A549 (cell line): ENCODE data around the gene MRPS30. TPM values are rescaled to one million over a fixed set of nuclear protein-coding genes. Genes with fewer than 3 reads are reported as not detected.
A peak's percentile ranks its signal among the peaks of the same experiment; 100 is the strongest.
"Not testable (repeated sequence)": the region's sequence is repeated elsewhere in the genome, so short reads cannot be mapped to it uniquely, and the experiment has no call there.

Source experiments
- ATAC-seq, 2 experiments: fragments of 200-7000 bp in 1 of 2; fragments of >200 bp in 1 of 2; cut with Nextera tagmentation in 1 of 2; cut with Tn5 transposase in 1 of 2; 3 replicates each; pipeline versions ENCODE4 v1.8.0 to v1.9.1; 2018 to 2020; ENCODE audit warnings: mild to moderate bottlenecking in 1 of 2, moderate library complexity in 1 of 2
- CTCF ChIA-PET: fragments of 300-600 bp; sonication (Branson Sonifier 250); formaldehyde crosslinking; extraction: SDS; loops from one replicate; lab custom pipeline; 2021; ENCODE audit warnings: antibody characterized with exemption, inconsistent platforms; lab: Yijun Ruan, JAX
- POLR2A ChIA-PET: fragments of 350-600 bp; formaldehyde crosslinking; extraction: SDS; loops from one replicate; lab custom pipeline; 2021; ENCODE audit warnings: antibody characterized with exemption, inconsistent platforms; lab: Yijun Ruan, JAX
- DNase-seq, 2 experiments: peaks; one replicate each; pipeline versions ENCODE4 v3.0.0 to v3.0.0-alpha.2; 2011 to 2016; ENCODE audit warnings: low read depth in 1 of 2, low spot score in 1 of 2
- FAIRE-seq: peaks from 2 replicates; lab custom pipeline; 2011; peaks lifted over from hg19 to GRCh38; lab: Jason Lieb, UNC
- H3K27ac ChIP-seq, 2 experiments: fragments of >200 bp; sonication (Bioruptor Twin); formaldehyde crosslinking; 3 replicates each; pipeline ENCODE4 v1.5.1; 2016 to 2017
- H3K4me1 ChIP-seq: fragments of >200 bp; sonication (Bioruptor Twin); formaldehyde crosslinking; 3 replicates; pipeline ENCODE4 v1.6.1; 2016
- H3K4me2 ChIP-seq: fragments of >200 bp; sonication (Bioruptor Twin); formaldehyde crosslinking; 3 replicates; pipeline ENCODE4 v1.6.1; 2016
- H3K4me3 ChIP-seq: fragments of >200 bp; sonication (Bioruptor Twin); formaldehyde crosslinking; 3 replicates; pipeline ENCODE4 v1.5.1; 2016
- H3K9me3 ChIP-seq: fragments of >200 bp; sonication (Bioruptor Twin); formaldehyde crosslinking; 3 replicates; pipeline ENCODE4 v1.6.1; 2016
- BHLHE40 ChIP-seq: IDR thresholded peaks from 2 replicates; pipeline ENCODE4 v1.6.1; 2012; ENCODE audit warnings: low read depth, low read length, inconsistent platforms
- CEBPB ChIP-seq, 2 experiments: fragments of >200 bp in 1 of 2; sonication (Bioruptor Twin) in 1 of 2; formaldehyde crosslinking in 1 of 2; IDR thresholded peaks; 2 replicates each; pipeline ENCODE4 v1.6.1; 2012 to 2016
- CHD4 ChIP-seq: fragments of 200-600 bp; sonication (generic); IDR thresholded peaks from 2 replicates; pipeline ENCODE4 v1.6.1; 2016; ENCODE audit warnings: antibody characterized with exemption, mild to moderate bottlenecking, borderline replicate concordance
- E2F6 ChIP-seq: IDR thresholded peaks from 2 replicates; pipeline ENCODE4 v1.6.1; 2012; ENCODE audit warnings: low read depth, borderline replicate concordance
- EHMT2 ChIP-seq: fragments of 200-600 bp; sonication (generic); IDR thresholded peaks from 2 replicates; pipeline ENCODE4 v1.6.1; 2016; ENCODE audit warnings: antibody characterized with exemption, low read depth, mild to moderate bottlenecking, moderate library complexity
- EP300 ChIP-seq, 2 experiments: fragments of >200 bp; sonication (Bioruptor Twin); formaldehyde crosslinking; IDR thresholded peaks; 2 replicates in 1 of 2; 3 replicates in 1 of 2; pipeline ENCODE4 v1.6.1; 2016 to 2017
- ESRRA ChIP-seq: fragments of 150-350 bp; IDR thresholded peaks from 2 replicates; pipeline ENCODE4 v1.6.1; 2014; ENCODE audit warnings: mild to moderate bottlenecking, low read length, borderline replicate concordance
- FOSL2 ChIP-seq, 2 experiments: fragments of 450-650 bp in 1 of 2; fragments of >200 bp in 1 of 2; sonication (Bioruptor Twin) in 1 of 2; formaldehyde crosslinking; IDR thresholded peaks; 2 replicates each; pipeline versions ENCODE4 v1.5.0 to v1.6.1; 2016 to 2020; ENCODE audit warnings: mild to moderate bottlenecking in 1 of 2, moderate library complexity in 1 of 2
- HDAC2 ChIP-seq: fragments of 200-600 bp; sonication (generic); IDR thresholded peaks from 2 replicates; pipeline ENCODE4 v1.6.1; 2016
- HES2 ChIP-seq: fragments of >200 bp; sonication (Bioruptor Twin); formaldehyde crosslinking; IDR thresholded peaks from 2 replicates; pipeline ENCODE4 v1.6.1; 2016
- HOXB13 ChIP-seq: fragments of 250-450 bp; sonication (Bioruptor Pico); IDR thresholded peaks from 2 replicates; pipeline ENCODE4 v1.5.0; 2020; ENCODE audit warnings: low read depth, mild to moderate bottlenecking, moderate library complexity
- JUN ChIP-seq, 2 experiments: fragments of >200 bp; sonication (Bioruptor Twin); formaldehyde crosslinking; IDR thresholded peaks; 2 replicates in 1 of 2; 3 replicates in 1 of 2; pipeline ENCODE4 v1.6.1; 2016 to 2017
- JUNB ChIP-seq: fragments of >200 bp; sonication (Bioruptor Twin); formaldehyde crosslinking; IDR thresholded peaks from 2 replicates; pipeline ENCODE4 v1.6.1; 2016
- KDM1A ChIP-seq: fragments of 200-600 bp; sonication (generic); IDR thresholded peaks from 2 replicates; pipeline ENCODE4 v1.6.1; 2016; ENCODE audit warnings: low read depth, mild to moderate bottlenecking
- KDM5A ChIP-seq: fragments of 200-600 bp; sonication (generic); IDR thresholded peaks from 2 replicates; pipeline ENCODE4 v1.6.1; 2016; ENCODE audit warnings: antibody characterized with exemption, mild to moderate bottlenecking
- MAFK ChIP-seq: fragments of 450-650 bp; IDR thresholded peaks from 2 replicates; pipeline ENCODE4 v1.6.1; 2014; ENCODE audit not compliant: partially characterized antibody
- MYC ChIP-seq: IDR thresholded peaks from 2 replicates; pipeline ENCODE4 v1.6.1; 2012; ENCODE audit warnings: mild to moderate bottlenecking, inconsistent platforms, low read length, improper control_type of control experiment, borderline replicate concordance
- NFE2L2 ChIP-seq: fragments of 150-350 bp; conservative IDR thresholded peaks from 2 replicates; pipeline ENCODE4 v1.6.1; 2014; ENCODE audit warnings: low read length
- NPAS2 ChIP-seq: fragments of 250-450 bp; sonication (Bioruptor Pico); IDR thresholded peaks from 2 replicates; pipeline ENCODE4 v1.8.0; 2022; ENCODE audit warnings: mild to moderate bottlenecking, moderate library complexity, borderline replicate concordance
- PBX3 ChIP-seq: IDR thresholded peaks from 2 replicates; pipeline ENCODE4 v1.6.1; 2012
- POLR2AphosphoS2 ChIP-seq: conservative IDR thresholded peaks from 2 replicates; pipeline ENCODE4 v1.6.1; 2012; ENCODE audit warnings: low read length, improper control_type of control experiment, inconsistent platforms
- RAD21 ChIP-seq, 2 experiments: fragments of >200 bp in 1 of 2; sonication (Bioruptor Twin) in 1 of 2; formaldehyde crosslinking in 1 of 2; IDR thresholded peaks in 1 of 2; conservative IDR thresholded peaks in 1 of 2; 2 replicates in 1 of 2; 3 replicates in 1 of 2; pipeline ENCODE4 v1.6.1; 2012 to 2018; ENCODE audit warnings: inconsistent platforms in 1 of 2
- RARB ChIP-seq: fragments of 250-450 bp; sonication (Bioruptor Pico); IDR thresholded peaks from 2 replicates; pipeline ENCODE4 v1.8.0; 2021; ENCODE audit warnings: mild to moderate bottlenecking, moderate library complexity
- RFX5 ChIP-seq: fragments of 450-650 bp; IDR thresholded peaks from 2 replicates; pipeline ENCODE4 v1.7.1; 2014; ENCODE audit warnings: antibody characterized with exemption, mild to moderate bottlenecking, moderate library complexity
- RNF2 ChIP-seq: fragments of 200-600 bp; sonication (generic); IDR thresholded peaks from 2 replicates; pipeline ENCODE4 v1.6.1; 2016; ENCODE audit warnings: low read depth, mild to moderate bottlenecking, antibody characterized with exemption, moderate library complexity, borderline replicate concordance
- SMC3 ChIP-seq: fragments of >200 bp; sonication (Bioruptor Twin); formaldehyde crosslinking; IDR thresholded peaks from 3 replicates; pipeline ENCODE4 v1.6.1; 2018; ENCODE audit warnings: inconsistent platforms
- SREBF2 ChIP-seq: fragments of 450-650 bp; IDR thresholded peaks from 2 replicates; pipeline ENCODE4 v1.6.1; 2014; ENCODE audit warnings: mild to moderate bottlenecking, moderate library complexity
- USF2 ChIP-seq: fragments of 450-650 bp; IDR thresholded peaks from 2 replicates; pipeline ENCODE4 v1.6.1; 2014; ENCODE audit warnings: antibody characterized with exemption
- ZFP36 ChIP-seq: fragments of 450-650 bp; IDR thresholded peaks from 2 replicates; pipeline ENCODE4 v1.6.1; 2014; ENCODE audit warnings: borderline replicate concordance; ENCODE audit not compliant: partially characterized antibody
- ZSCAN20 ChIP-seq: fragments of 250-450 bp; sonication (Bioruptor Pico); IDR thresholded peaks from 2 replicates; pipeline ENCODE4 v1.8.0; 2022; ENCODE audit warnings: mild to moderate bottlenecking, moderate library complexity
- WGBS: methylation state at CpG from one replicate; pipeline ENCODE4 v1.1.6; 2017; ENCODE audit errors: missing lambda C conversion rate; 5-methylcytosine and 5-hydroxymethylcytosine counted together
- polyA plus RNA-seq, 4 experiments: library from polyadenylated mRNA; depleted of rRNA in 3 of 4; stranded (reverse); fragments of >200 nt; fragmentation: RNase III in 1 of 4; extraction: RNeasy Plus Mini Kit Qiagen cat#74134 plus additional on column Dnase treatment in 1 of 4; gene quantifications; 2 replicates in 3 of 4; 3 replicates in 1 of 4; pipeline ENCODE4 v1.2.3, GENCODE V29; 2011 to 2017

MRPS30 gene
- polyA plus RNA-seq, 2 of the 4 experiments (the other 2 are of a cell fraction): 31.5 to 57.2 TPM

- TF ChIP-seq ZSCAN20 (CRISPR knock-in tag): no peak
- no peak for TF ChIP-seq SREBF2
- TF ChIP-seq USF2: peak; percentile 35; the same call in 1 of the 2 replicates
- TF ChIP-seq ESRRA: no peak
- WGBS: 35% methylated on average over 3 of the region's 3 CpGs
- ChIA-PET CTCF (no interaction called here), POLR2A (no interaction called here)
- no peak overlapping the region for H3K4me3 ChIP-seq
- ATAC-seq (no peak), DNase-seq (no peak), FAIRE-seq (no peak)
- H3K4me1 ChIP-seq: no peaks in the 10 kb centered on the region
- H3K27ac ChIP-seq: no peak overlapping the region
- H3K9me3 ChIP-seq: no peaks in the 10 kb centered on the region
- no peak overlapping the region for H3K4me2 ChIP-seq
Observed at GRCh38 chr5:44787731-44788130, 21.0 kb upstream of the MRPS30 start.

- H3K27ac ChIP-seq, H3K4me1 ChIP-seq, CTCF ChIA-PET, FAIRE-seq, POLR2A ChIA-PET, H3K4me3 ChIP-seq, DNase-seq, H3K9me3 ChIP-seq: not testable (repeated sequence)
- WGBS: 33% methylated on average over 11 of the region's 11 CpGs
- H3K4me2 ChIP-seq: 0 out of 3 replicates have a peak overlapping the region, but pooled peaks have one; percentile 7
- ATAC-seq: 0 out of 6 replicates have a peak, but pooled peaks of 1 of the 2 experiments have one; percentile 39
Observed at GRCh38 chr5:44789372-44789995, 19.3 kb upstream of the MRPS30 start.

- 29% methylated on average over 8 of the region's 8 CpGs for WGBS
- H3K4me2 ChIP-seq, H3K27ac ChIP-seq, H3K9me3 ChIP-seq, H3K4me1 ChIP-seq, POLR2A ChIA-PET, DNase-seq, H3K4me3 ChIP-seq, FAIRE-seq, ATAC-seq, CTCF ChIA-PET: not testable (repeated sequence)
Observed at GRCh38 chr5:44792031-44792673, 16.6 kb upstream of the MRPS30 start.

- CTCF ChIA-PET: no interaction called here
Observed at GRCh38 chr5:44794371-44794770, 14.4 kb upstream of the MRPS30 start.

GRCh38 chr5:44795496-44795895, 13.3 kb upstream of the MRPS30 start:
- ATAC-seq (no peak), DNase-seq (no peak), FAIRE-seq (no peak)
- 32% methylated on average over 4 of the region's 4 CpGs for WGBS
- H3K9me3 ChIP-seq: no peaks in the 10 kb centered on the region
- no peak overlapping the region for H3K4me3 ChIP-seq
- ChIA-PET POLR2A (no interaction called here), CTCF (no interaction called here)
- H3K27ac ChIP-seq: no peak overlapping the region
- no peak overlapping the region for H3K4me2 ChIP-seq
- no peaks in the 10 kb centered on the region for H3K4me1 ChIP-seq
- TF ChIP-seq MAFK: no peak
- no peak for TF ChIP-seq RARB (CRISPR knock-in tag)
- TF ChIP-seq POLR2AphosphoS2: no peak
- TF ChIP-seq EP300 (IDR thresholded peaks at IDR 0.05): no peak
- TF ChIP-seq JUNB: no peak
- no peak for TF ChIP-seq KDM1A
- no peak for TF ChIP-seq CHD4
- TF ChIP-seq HOXB13 (CRISPR knock-in tag): no peak
- TF ChIP-seq FOSL2 (IDR thresholded peaks at IDR 0.05): no peak
- no peak for TF ChIP-seq FOSL2 (CRISPR knock-in tag; IDR thresholded peaks at IDR 0.05)
- no peak for TF ChIP-seq BHLHE40
- TF ChIP-seq ZFP36: no peak
- no peak for TF ChIP-seq PBX3
- no peak for TF ChIP-seq NFE2L2
- TF ChIP-seq E2F6: no peak
- no peak for TF ChIP-seq RFX5

More at GRCh38 chr5:44794371-44794770, 14.4 kb upstream of the MRPS30 start:
- Histone ChIP-seq H3K9me3 (no peaks in the 10 kb centered on the region), H3K4me3 (no peak overlapping the region), H3K27ac (no peak overlapping the region), H3K4me1 (no peaks in the 10 kb centered on the region), H3K4me2 (no peak overlapping the region)
- WGBS: 19% methylated on average over 1 of the region's 1 CpG
- FAIRE-seq: no peak
- POLR2A ChIA-PET: no interaction called here
- TF ChIP-seq MYC: no peak
- no peak for TF ChIP-seq NPAS2 (CRISPR knock-in tag)
- no peak for TF ChIP-seq KDM1A
- no peak for TF ChIP-seq HES2
- TF ChIP-seq RAD21 (conservative IDR thresholded peaks at IDR 0.05 in 1 of 2, IDR thresholded peaks at IDR 0.05 in 1 of 2): no peak
- no peak for TF ChIP-seq RNF2
- TF ChIP-seq JUN (IDR thresholded peaks at IDR 0.05): no peak
- no peak for TF ChIP-seq EHMT2
- no peak for TF ChIP-seq KDM5A
- no peak for TF ChIP-seq RFX5
- no peak for TF ChIP-seq HDAC2
- TF ChIP-seq CEBPB (IDR thresholded peaks at IDR 0.05): no peak
- TF ChIP-seq POLR2AphosphoS2: no peak
- TF ChIP-seq FOSL2 (IDR thresholded peaks at IDR 0.05): no peak
- TF ChIP-seq FOSL2 (CRISPR knock-in tag; IDR thresholded peaks at IDR 0.05): no peak
- no peak for TF ChIP-seq SMC3
- ATAC-seq: no peak
- no peak for DNase-seq
